HL-60 (cell line): ENCODE data around the gene NUP35.

ENCODE experiments used
- DNase-seq, 2 experiments: peaks; one replicate each; pipeline ENCODE4 v3.0.0-alpha.2; 2010 to 2020; ENCODE audit warnings: low read depth in 1 of 2, low spot score in 1 of 2
- H3K27ac ChIP-seq: fragments of 250-450 bp; sonication (Bioruptor Pico); replicated peaks from 2 replicates; pipeline ENCODE4 v1.5.1; 2020; ENCODE audit warnings: mild to moderate bottlenecking, moderate library complexity
- H3K27me3 ChIP-seq: fragments of 250-450 bp; sonication (Bioruptor Pico); 2 replicates; pipeline ENCODE4 v1.5.1; 2021; ENCODE audit warnings: mild to moderate bottlenecking, moderate library complexity; ENCODE audit not compliant: insufficient read depth, poor library complexity, severe bottlenecking
- H3K4me3 ChIP-seq: replicated peaks from 2 replicates; pipeline ENCODE4 v1.5.1; 2011; ENCODE audit warnings: mild to moderate bottlenecking, control low read depth, low read length; ENCODE audit not compliant: insufficient read depth
- CTCF ChIP-seq: IDR thresholded peaks from one replicate; pipeline ENCODE4 v1.5.1; 2011; ENCODE audit warnings: low read length, control low read depth, inconsistent platforms; ENCODE audit not compliant: insufficient read depth
- GABPA ChIP-seq: IDR thresholded peaks from 2 replicates; pipeline ENCODE4 v1.6.1; 2012; ENCODE audit warnings: low read depth
- POLR2AphosphoS5 ChIP-seq: IDR thresholded peaks from 2 replicates; pipeline ENCODE4 v1.6.1; 2012; ENCODE audit warnings: low read depth
- SPI1 ChIP-seq: IDR thresholded peaks from 2 replicates; pipeline ENCODE4 v1.6.1; 2012; ENCODE audit warnings: low read depth, mild to moderate bottlenecking, borderline replicate concordance
- TF ChIP-seq, protein P1 (sequence below): IDR thresholded peaks from 2 replicates; pipeline ENCODE4 v1.6.1; 2012; ENCODE audit warnings: low read depth; ENCODE audit not compliant: insufficient replicate concordance

Gene NUP35

DNA sequence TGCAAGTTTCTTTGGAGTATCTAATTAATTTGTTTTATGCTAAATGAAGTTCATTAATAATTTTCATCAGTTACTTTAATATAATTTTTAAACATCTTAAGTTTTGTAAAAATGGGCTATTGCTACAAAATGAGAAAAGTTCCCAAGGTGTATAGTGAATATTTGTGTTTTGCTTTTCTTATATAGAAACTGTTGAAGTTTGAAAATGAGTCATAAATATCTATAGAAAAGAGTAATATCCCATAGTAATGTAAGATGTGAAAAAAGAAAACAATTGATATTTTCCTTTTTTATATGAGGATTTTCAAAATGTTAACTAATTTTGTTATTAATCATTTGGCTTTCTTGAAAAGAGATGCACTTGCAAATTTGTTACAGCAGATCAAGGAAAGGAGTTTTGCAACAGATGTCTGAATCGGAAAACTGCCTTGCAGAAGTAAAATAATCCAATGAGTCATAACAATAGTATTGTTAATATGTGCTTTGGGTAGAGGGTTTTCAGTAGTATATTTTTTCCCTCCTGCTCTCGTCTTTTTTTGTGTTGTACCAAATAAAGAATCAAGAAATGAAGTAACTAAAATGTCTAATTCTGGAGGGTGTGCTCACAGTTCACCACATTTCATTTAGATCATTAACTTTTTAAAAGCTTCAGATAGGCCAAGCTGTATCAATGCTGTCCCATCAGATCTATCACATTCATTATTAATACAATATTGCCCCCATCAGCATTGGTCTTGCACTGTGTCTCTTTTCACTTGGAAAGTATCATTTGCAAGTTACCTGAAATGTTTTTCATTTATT is 30.2 kb upstream of the NUP35 start:
- Histone ChIP-seq H3K27me3 (no peaks in the 10 kb centered on the region), H3K4me3 (no peak overlapping the region), H3K27ac (no peak overlapping the region)
- no peak for TF ChIP-seq CTCF
- no peak for TF ChIP-seq SPI1
- TF ChIP-seq, protein P1, sequence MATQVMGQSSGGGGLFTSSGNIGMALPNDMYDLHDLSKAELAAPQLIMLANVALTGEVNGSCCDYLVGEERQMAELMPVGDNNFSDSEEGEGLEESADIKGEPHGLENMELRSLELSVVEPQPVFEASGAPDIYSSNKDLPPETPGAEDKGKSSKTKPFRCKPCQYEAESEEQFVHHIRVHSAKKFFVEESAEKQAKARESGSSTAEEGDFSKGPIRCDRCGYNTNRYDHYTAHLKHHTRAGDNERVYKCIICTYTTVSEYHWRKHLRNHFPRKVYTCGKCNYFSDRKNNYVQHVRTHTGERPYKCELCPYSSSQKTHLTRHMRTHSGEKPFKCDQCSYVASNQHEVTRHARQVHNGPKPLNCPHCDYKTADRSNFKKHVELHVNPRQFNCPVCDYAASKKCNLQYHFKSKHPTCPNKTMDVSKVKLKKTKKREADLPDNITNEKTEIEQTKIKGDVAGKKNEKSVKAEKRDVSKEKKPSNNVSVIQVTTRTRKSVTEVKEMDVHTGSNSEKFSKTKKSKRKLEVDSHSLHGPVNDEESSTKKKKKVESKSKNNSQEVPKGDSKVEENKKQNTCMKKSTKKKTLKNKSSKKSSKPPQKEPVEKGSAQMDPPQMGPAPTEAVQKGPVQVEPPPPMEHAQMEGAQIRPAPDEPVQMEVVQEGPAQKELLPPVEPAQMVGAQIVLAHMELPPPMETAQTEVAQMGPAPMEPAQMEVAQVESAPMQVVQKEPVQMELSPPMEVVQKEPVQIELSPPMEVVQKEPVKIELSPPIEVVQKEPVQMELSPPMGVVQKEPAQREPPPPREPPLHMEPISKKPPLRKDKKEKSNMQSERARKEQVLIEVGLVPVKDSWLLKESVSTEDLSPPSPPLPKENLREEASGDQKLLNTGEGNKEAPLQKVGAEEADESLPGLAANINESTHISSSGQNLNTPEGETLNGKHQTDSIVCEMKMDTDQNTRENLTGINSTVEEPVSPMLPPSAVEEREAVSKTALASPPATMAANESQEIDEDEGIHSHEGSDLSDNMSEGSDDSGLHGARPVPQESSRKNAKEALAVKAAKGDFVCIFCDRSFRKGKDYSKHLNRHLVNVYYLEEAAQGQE: no peak
- no peak for TF ChIP-seq POLR2AphosphoS5
- TF ChIP-seq GABPA: no peak
- DNase-seq: no peak

GRCh38 chr2:183105402-183106134 is 18.7 kb upstream of the NUP35 start:
- no peak for DNase-seq
- H3K4me3 ChIP-seq: no peak overlapping the region
- no peaks in the 10 kb centered on the region for H3K27me3 ChIP-seq
- TF ChIP-seq CTCF: no peak
- TF ChIP-seq, protein P1: no peak
- TF ChIP-seq GABPA: no peak
- no peak for TF ChIP-seq SPI1
- TF ChIP-seq POLR2AphosphoS5: no peak
- no peak overlapping the region for H3K27ac ChIP-seq

DNA sequence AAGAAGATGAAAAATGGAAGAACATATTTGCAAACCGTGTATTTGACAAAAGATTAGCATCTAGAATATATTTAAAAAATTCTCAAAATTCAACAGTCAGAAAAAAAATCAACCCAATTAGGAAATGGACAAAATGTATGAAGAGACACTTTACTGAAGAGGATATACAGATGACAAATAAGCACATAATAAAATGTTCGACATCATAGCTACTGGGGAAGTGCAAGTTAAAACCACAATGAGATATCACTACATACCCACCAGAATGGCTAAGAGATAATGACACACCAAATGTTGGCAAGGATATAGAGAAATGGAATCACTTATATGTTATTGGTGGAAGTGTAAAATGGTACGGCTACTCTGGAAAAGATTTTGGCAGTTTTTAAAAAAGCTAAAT is 11.7 kb upstream of the NUP35 start:
- Histone ChIP-seq H3K27ac (no peak overlapping the region), H3K27me3 (no peaks in the 10 kb centered on the region), H3K4me3 (no peak overlapping the region)
- TF ChIP-seq GABPA: no peak
- TF ChIP-seq POLR2AphosphoS5: no peak
- TF ChIP-seq, protein P1: no peak
- TF ChIP-seq SPI1: no peak
- no peak for TF ChIP-seq CTCF
- DNase-seq: no peak
